Measurements from ENCODE around the gene TRABD2B.

TRABD2B gene

GRCh38 chr1:48017716-48018115, 20.5 kb upstream of the TRABD2B start:
- Histone ChIP-seq H3K27me3 (ENCODE audit: control insufficient read depth, low read length) (0 out of 2 replicates have a peak, but pooled peaks cover 2% of the 10 kb centered on the region), H3K4me3 (ENCODE audit: low read length) (no peak overlapping the region), H3F3A (ENCODE audit: control insufficient read depth, insufficient read depth) (no peaks in the 10 kb centered on the region), H3K4me2 (ENCODE audit: low read length) (no peak overlapping the region), H3K36me3 (ENCODE audit: control insufficient read depth, low read length) (no peaks in the 10 kb centered on the region), H3K4me1 (ENCODE audit: control insufficient read depth, low read length) (no peaks in the 10 kb centered on the region), H3K79me2 (ENCODE audit: control insufficient read depth, low read length) (no peaks in the 10 kb centered on the region), H3K9me3 (ENCODE audit: control insufficient read depth, insufficient read depth, low read length) (no peaks in the 10 kb centered on the region), H3K27ac (ENCODE audit: low read depth, low read length) (no peak overlapping the region), H3K9me2 (replicated peaks; ENCODE audit: control insufficient read depth, low read length) (no peaks in the 10 kb centered on the region), H4K20me1 (ENCODE audit: control insufficient read depth, insufficient read depth, low read depth, low read length) (no peaks in the 10 kb centered on the region)
- no peak for TF ChIP-seq CTCF (IDR thresholded peaks at IDR 0.05; ENCODE audit: low read depth, low read length, poor library complexity, severe bottlenecking)
- no peak for TF ChIP-seq EZH2phosphoT487 (IDR thresholded peaks at IDR 0.05; ENCODE audit: borderline replicate concordance, low read length)

GRCh38 chr1:48016515-48016914, 19.3 kb upstream of the TRABD2B start:
- Histone ChIP-seq H3K27ac (ENCODE audit: low read depth, low read length) (no peak overlapping the region), H3K36me3 (ENCODE audit: control insufficient read depth, low read length) (no peaks in the 10 kb centered on the region), H3K27me3 (ENCODE audit: control insufficient read depth, low read length) (0 out of 2 replicates have a peak, but pooled peaks cover 2% of the 10 kb centered on the region), H3K4me2 (ENCODE audit: low read length) (no peak overlapping the region), H3K9me3 (ENCODE audit: control insufficient read depth, insufficient read depth, low read length) (no peaks in the 10 kb centered on the region), H3K9me2 (replicated peaks; ENCODE audit: control insufficient read depth, low read length) (no peaks in the 10 kb centered on the region), H3K4me3 (ENCODE audit: low read length) (no peak overlapping the region), H3K79me2 (ENCODE audit: control insufficient read depth, low read length) (no peaks in the 10 kb centered on the region), H3F3A (ENCODE audit: control insufficient read depth, insufficient read depth) (no peaks in the 10 kb centered on the region), H4K20me1 (ENCODE audit: control insufficient read depth, insufficient read depth, low read depth, low read length) (no peaks in the 10 kb centered on the region), H3K4me1 (ENCODE audit: control insufficient read depth, low read length) (no peaks in the 10 kb centered on the region)
- no peak for TF ChIP-seq CTCF (IDR thresholded peaks at IDR 0.05; ENCODE audit: low read depth, low read length, poor library complexity, severe bottlenecking)
- TF ChIP-seq EZH2phosphoT487 (IDR thresholded peaks at IDR 0.05; ENCODE audit: borderline replicate concordance, low read length) = no peak

- no peaks in the 10 kb centered on the region for H4K20me1 ChIP-seq (ENCODE audit: control insufficient read depth, insufficient read depth, low read depth, low read length)
- TF ChIP-seq CTCF (IDR thresholded peaks at IDR 0.05; ENCODE audit: low read depth, low read length, poor library complexity, severe bottlenecking) (no peak), EZH2phosphoT487 (IDR thresholded peaks at IDR 0.05; ENCODE audit: borderline replicate concordance, low read length) (no peak)
- H3K4me2 ChIP-seq (ENCODE audit: low read length) = no peak overlapping the region
- H3F3A ChIP-seq (ENCODE audit: control insufficient read depth, insufficient read depth) = no peaks in the 10 kb centered on the region
- H3K4me1 ChIP-seq (ENCODE audit: control insufficient read depth, low read length) = no peaks in the 10 kb centered on the region
- no peaks in the 10 kb centered on the region for H3K36me3 ChIP-seq (ENCODE audit: control insufficient read depth, low read length)
- H3K79me2 ChIP-seq (ENCODE audit: control insufficient read depth, low read length) = no peaks in the 10 kb centered on the region
- no peak overlapping the region for H3K4me3 ChIP-seq (ENCODE audit: low read length)
- 0 out of 2 replicates have a peak, but pooled peaks cover 2% of the 10 kb centered on the region for H3K27me3 ChIP-seq (ENCODE audit: control insufficient read depth, low read length)
- no peaks in the 10 kb centered on the region for H3K9me3 ChIP-seq (ENCODE audit: control insufficient read depth, insufficient read depth, low read length)
- no peaks in the 10 kb centered on the region for H3K9me2 ChIP-seq (replicated peaks; ENCODE audit: control insufficient read depth, low read length)
- H3K27ac ChIP-seq (ENCODE audit: low read depth, low read length) = no peak overlapping the region
These were observed 16.1 kb upstream of the TRABD2B start for GRCh38 chr1:48013270-48013669.
